HL-60 (cell line): ENCODE results near the gene UNC5C.

Experiments used
- DNase-seq, 2 experiments: peaks; one replicate each; pipeline ENCODE4 v3.0.0-alpha.2; 2010 to 2020; ENCODE audit warnings: low read depth in 1 of 2, low spot score in 1 of 2
- H3K27ac ChIP-seq: fragments of 250-450 bp; sonication (Bioruptor Pico); replicated peaks from 2 replicates; pipeline ENCODE4 v1.5.1; 2020; ENCODE audit warnings: mild to moderate bottlenecking, moderate library complexity
- H3K27me3 ChIP-seq: fragments of 250-450 bp; sonication (Bioruptor Pico); 2 replicates; pipeline ENCODE4 v1.5.1; 2021; ENCODE audit warnings: mild to moderate bottlenecking, moderate library complexity; ENCODE audit not compliant: insufficient read depth, poor library complexity, severe bottlenecking
- H3K4me3 ChIP-seq: replicated peaks from 2 replicates; pipeline ENCODE4 v1.5.1; 2011; ENCODE audit warnings: mild to moderate bottlenecking, control low read depth, low read length; ENCODE audit not compliant: insufficient read depth
- CTCF ChIP-seq: IDR thresholded peaks from one replicate; pipeline ENCODE4 v1.5.1; 2011; ENCODE audit warnings: low read length, control low read depth, inconsistent platforms; ENCODE audit not compliant: insufficient read depth
- GABPA ChIP-seq: IDR thresholded peaks from 2 replicates; pipeline ENCODE4 v1.6.1; 2012; ENCODE audit warnings: low read depth
- POLR2AphosphoS5 ChIP-seq: IDR thresholded peaks from 2 replicates; pipeline ENCODE4 v1.6.1; 2012; ENCODE audit warnings: low read depth
- REST ChIP-seq: IDR thresholded peaks from 2 replicates; pipeline ENCODE4 v1.6.1; 2012; ENCODE audit warnings: low read depth; ENCODE audit not compliant: insufficient replicate concordance
- SPI1 ChIP-seq: IDR thresholded peaks from 2 replicates; pipeline ENCODE4 v1.6.1; 2012; ENCODE audit warnings: low read depth, mild to moderate bottlenecking, borderline replicate concordance

The UNC5C gene

GRCh38 chr4:95432466-95432865, 116.3 kb downstream of the UNC5C start:
- H3K27ac ChIP-seq: no peak overlapping the region
- no peak for DNase-seq
- no peaks in the 10 kb centered on the region for H3K27me3 ChIP-seq
- TF ChIP-seq REST (no peak), SPI1 (no peak), GABPA (no peak), POLR2AphosphoS5 (no peak), CTCF (no peak)
- H3K4me3 ChIP-seq: no peak overlapping the region

GRCh38 chr4:95431678-95432077, 117.1 kb downstream of the UNC5C start:
- H3K27me3 ChIP-seq: no peaks in the 10 kb centered on the region
- no peak for DNase-seq
- TF ChIP-seq SPI1: no peak
- no peak for TF ChIP-seq REST
- no peak for TF ChIP-seq CTCF
- no peak for TF ChIP-seq POLR2AphosphoS5
- TF ChIP-seq GABPA: no peak

GRCh38 chr4:95429416-95429815, 119.4 kb downstream of the UNC5C start:
- TF ChIP-seq GABPA (no peak), SPI1 (no peak), POLR2AphosphoS5 (no peak), CTCF (no peak), REST (no peak)
- no peaks in the 10 kb centered on the region for H3K27me3 ChIP-seq
- H3K4me3 ChIP-seq: no peak overlapping the region
- DNase-seq: no peak
- no peak overlapping the region for H3K27ac ChIP-seq

More at GRCh38 chr4:95431678-95432077, 117.1 kb downstream of the UNC5C start:
- no peak overlapping the region for H3K27ac ChIP-seq
- no peak overlapping the region for H3K4me3 ChIP-seq
